Astrocyte (in vitro differentiated cells and primary cell): Measurements from ENCODE around the gene KIAA0825.

ENCODE experiments used
- CTCF ChIP-seq: IDR thresholded peaks from 2 replicates; pipeline ENCODE4 v1.5.1; 2011; ENCODE audit warnings: low read depth, mild to moderate bottlenecking, inconsistent platforms, low read length, moderate library complexity; ENCODE audit not compliant: insufficient read depth
- EZH2 ChIP-seq: IDR thresholded peaks from 2 replicates; pipeline ENCODE4 v1.6.1; 2012; ENCODE audit warnings: mild to moderate bottlenecking, low read length, inconsistent platforms; ENCODE audit not compliant: insufficient read depth

DNA sequence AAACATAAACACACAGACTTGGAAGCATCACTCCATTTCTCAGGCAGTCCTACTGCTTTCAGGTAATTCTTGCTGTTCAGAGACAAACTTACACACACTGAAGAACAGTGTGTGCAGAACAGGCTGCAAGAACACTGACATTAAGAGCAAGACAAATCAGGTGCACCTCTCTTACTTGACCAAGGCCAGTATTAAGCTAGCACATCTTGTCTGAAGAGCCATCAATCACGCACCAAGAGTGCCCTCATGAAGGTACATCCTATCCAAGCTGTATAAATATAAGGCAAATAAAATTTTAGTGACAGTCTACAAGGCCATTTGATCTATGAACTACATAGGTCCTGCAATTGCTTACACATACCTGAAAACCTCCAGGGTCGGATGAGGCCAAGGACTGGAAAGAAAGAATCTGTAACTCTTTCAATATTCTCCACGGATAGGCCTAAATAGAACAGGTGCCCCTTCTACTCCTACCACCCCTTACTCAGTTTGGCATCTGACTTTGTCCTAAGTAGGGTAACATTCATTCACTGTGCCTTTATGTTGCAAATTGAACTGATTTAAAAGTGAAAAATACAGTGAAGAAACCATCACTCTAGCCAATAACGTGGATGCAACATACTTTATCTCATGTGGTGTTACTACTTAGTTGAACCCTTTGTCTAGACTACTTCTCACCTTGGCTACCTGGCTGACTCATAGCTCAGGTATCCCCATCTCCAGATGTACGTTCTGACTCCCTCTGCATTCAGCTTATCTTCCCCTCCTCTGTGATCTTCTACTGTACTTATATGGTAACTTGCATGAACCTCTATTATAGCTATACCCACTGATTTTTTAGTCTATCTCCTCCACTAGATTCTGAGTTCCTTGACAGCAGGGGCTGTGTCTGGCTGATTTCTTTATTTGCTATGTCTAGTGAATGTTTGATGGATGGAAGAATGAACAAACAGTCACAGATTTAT is 256.3 kb downstream of the KIAA0825 start:
- TF ChIP-seq CTCF (no peak), EZH2 (no peak)
